Neural progenitor cell (in vitro differentiated cells): Measurements from ENCODE around the gene TPST1. TPM values are rescaled to one million over a fixed set of nuclear protein-coding genes. Genes with fewer than 3 reads are reported as not detected.

Experiments used
- DNase-seq: peaks from one replicate; pipeline ENCODE4 v3.0.0-alpha.2; 2016; ENCODE audit warnings: low spot score
- H2AFZ ChIP-seq: fragments of 200-600 bp; sonication (generic); replicated peaks from 2 replicates; pipeline ENCODE4 v1.6.1; 2016; ENCODE audit warnings: antibody characterized with exemption
- H3F3A ChIP-seq: fragments of 200-600 bp; sonication (generic); 2 replicates; pipeline ENCODE4 v1.6.1; 2016; ENCODE audit warnings: antibody characterized with exemption, low read depth
- H3K27ac ChIP-seq: fragments of 200-600 bp; sonication (generic); 2 replicates; pipeline ENCODE4 v1.5.1; 2016; ENCODE audit warnings: mild to moderate bottlenecking
- H3K27me3 ChIP-seq: fragments of 200-600 bp; sonication (generic); 2 replicates; pipeline ENCODE4 v1.6.1; 2016; ENCODE audit warnings: mild to moderate bottlenecking, moderate library complexity
- H3K36me3 ChIP-seq: fragments of 200-600 bp; sonication (generic); 2 replicates; pipeline ENCODE4 v1.5.1; 2016
- H3K4me1 ChIP-seq: fragments of 200-600 bp; sonication (generic); 2 replicates; pipeline ENCODE4 v1.6.1; 2016; ENCODE audit warnings: mixed run types
- H3K4me2 ChIP-seq: fragments of 200-600 bp; sonication (generic); 2 replicates; pipeline ENCODE4 v1.6.1; 2016
- H3K4me3 ChIP-seq: fragments of 200-600 bp; sonication (generic); 2 replicates; pipeline ENCODE4 v1.5.1; 2016
- H3K79me2 ChIP-seq: fragments of 200-600 bp; sonication (generic); 2 replicates; pipeline ENCODE4 v1.6.1; 2016; ENCODE audit warnings: low read depth
- H3K9ac ChIP-seq: fragments of 200-600 bp; sonication (generic); 2 replicates; pipeline ENCODE4 v1.6.1; 2016
- H3K9me3 ChIP-seq: fragments of 200-600 bp; sonication (generic); 2 replicates; pipeline ENCODE4 v1.5.1; 2016; ENCODE audit warnings: low read depth
- H4K20me1 ChIP-seq: fragments of 200-600 bp; sonication (generic); 2 replicates; pipeline ENCODE4 v1.6.1; 2016; ENCODE audit warnings: low read depth
- H3K27ac Mint-ChIP-seq: 3 replicates; pipeline ENCODE4 v1.8.0; 2021; ENCODE audit warnings: mixed read lengths
- H3K27me3 Mint-ChIP-seq: 2 replicates; pipeline ENCODE4 v1.8.0; 2022; ENCODE audit warnings: low read depth, mild to moderate bottlenecking, inconsistent platforms, moderate library complexity, mixed read lengths; ENCODE audit not compliant: insufficient read depth
- H3K36me3 Mint-ChIP-seq: 3 replicates; pipeline ENCODE4 v1.8.0; 2021; ENCODE audit warnings: mixed read lengths
- H3K4me1 Mint-ChIP-seq: 3 replicates; pipeline ENCODE4 v1.8.0; 2021; ENCODE audit warnings: mixed read lengths
- H3K4me3 Mint-ChIP-seq: 3 replicates; pipeline ENCODE4 v1.8.0; 2021; ENCODE audit warnings: mild to moderate bottlenecking, moderate library complexity, mixed read lengths
- H3K9me3 Mint-ChIP-seq: 3 replicates; pipeline ENCODE4 v1.8.0; 2020; ENCODE audit warnings: mixed read lengths
- CTCF ChIP-seq: fragments of 200-600 bp; sonication (generic); IDR thresholded peaks from 2 replicates; pipeline ENCODE4 v1.5.1; 2017; ENCODE audit warnings: antibody characterized with exemption, mild to moderate bottlenecking
- EZH2 ChIP-seq: fragments of 200-600 bp; sonication (generic); IDR thresholded peaks from 2 replicates; pipeline ENCODE4 v1.6.1; 2017; ENCODE audit warnings: antibody characterized with exemption, mild to moderate bottlenecking, moderate library complexity
- EZH2phosphoT487 ChIP-seq: fragments of 200-600 bp; sonication (generic); IDR thresholded peaks from 2 replicates; pipeline ENCODE4 v1.6.1; 2017; ENCODE audit warnings: antibody characterized with exemption
- total RNA-seq: library from RNA; depleted of rRNA; stranded (reverse); fragments of >200 nt; gene quantifications from 2 replicates; pipeline ENCODE4 v1.2.3, GENCODE V29; 2015; ENCODE audit warnings: low replicate concordance

Gene TPST1
- total RNA-seq, 1 donor from 2014 or later: 24.9 TPM

- Histone ChIP-seq H3K4me2 (no peak overlapping the region), H4K20me1 (peaks cover 12% of the 10 kb centered on the region), H3K27me3 (no peaks in the 10 kb centered on the region), H2AFZ (no peak overlapping the region), H3K9ac (no peak overlapping the region), H3K4me3 (no peak overlapping the region), H3K9me3 (no peaks in the 10 kb centered on the region), H3K27ac (no peak overlapping the region), H3F3A (peaks cover 11% of the 10 kb centered on the region), H3K4me1 (peaks cover 8% of the 10 kb centered on the region), H3K36me3 (no peaks in the 10 kb centered on the region), H3K79me2 (no peaks in the 10 kb centered on the region)
- TF ChIP-seq EZH2phosphoT487 (no peak), EZH2 (no peak), CTCF (no peak)
- no peaks in the 10 kb centered on the region for H3K27me3 Mint-ChIP-seq
- no peak overlapping the region for H3K4me3 Mint-ChIP-seq
- no peak for DNase-seq
- no peak overlapping the region for H3K27ac Mint-ChIP-seq
- peaks cover 3% of the 10 kb centered on the region for H3K36me3 Mint-ChIP-seq
- H3K9me3 Mint-ChIP-seq: peaks cover 12% of the 10 kb centered on the region
- H3K4me1 Mint-ChIP-seq: peaks cover 3% of the 10 kb centered on the region
Observed at GRCh38 chr7:66348531-66348930, 143.4 kb downstream of the TPST1 start.

- DNase-seq: no peak
Observed at GRCh38 chr7:66348959-66349358, 143.8 kb downstream of the TPST1 start.

DNA sequence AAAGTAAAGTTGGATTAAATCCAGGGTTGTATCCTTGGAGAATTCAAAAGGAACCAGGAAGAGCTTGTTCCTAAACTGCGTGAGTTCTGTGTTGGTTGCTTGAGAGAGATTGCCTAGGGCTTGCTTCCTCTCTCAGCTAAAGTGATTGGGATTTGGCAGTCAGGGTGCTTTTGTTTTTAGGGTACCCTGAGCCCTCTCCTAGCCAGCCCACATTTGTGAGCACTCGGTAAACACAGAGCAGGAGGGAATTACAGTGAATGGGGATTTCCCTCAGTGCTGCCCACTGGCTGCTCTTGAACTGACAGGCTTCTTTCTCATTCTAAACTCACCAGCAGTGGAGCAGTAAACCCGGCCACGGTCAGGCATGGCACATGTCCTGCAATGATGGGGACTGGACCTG, 146.9 kb downstream of the TPST1 start:
- Histone ChIP-seq H3K36me3 (no peaks in the 10 kb centered on the region), H3F3A (peaks cover 11% of the 10 kb centered on the region), H3K4me2 (peak overlapping the region; percentile 40), H3K4me3 (no peak overlapping the region), H3K27ac (peak overlapping the region; percentile 47), H3K9me3 (no peaks in the 10 kb centered on the region), H3K9ac (no peak overlapping the region), H4K20me1 (peaks cover 12% of the 10 kb centered on the region), H3K27me3 (no peaks in the 10 kb centered on the region), H3K79me2 (no peaks in the 10 kb centered on the region), H2AFZ (no peak overlapping the region), H3K4me1 (peaks cover 8% of the 10 kb centered on the region)
- peaks cover 7% of the 10 kb centered on the region for H3K9me3 Mint-ChIP-seq
- H3K27ac Mint-ChIP-seq: no peak overlapping the region
- DNase-seq: peak; percentile 56
- H3K27me3 Mint-ChIP-seq: peaks cover 3% of the 10 kb centered on the region
- no peak for TF ChIP-seq EZH2
- no peak for TF ChIP-seq EZH2phosphoT487
- no peak for TF ChIP-seq CTCF
- peaks cover 6% of the 10 kb centered on the region for H3K4me1 Mint-ChIP-seq
- H3K36me3 Mint-ChIP-seq: peaks cover 7% of the 10 kb centered on the region
- no peak overlapping the region for H3K4me3 Mint-ChIP-seq

More at GRCh38 chr7:66348959-66349358, 143.8 kb downstream of the TPST1 start:
- Histone ChIP-seq H3K9me3 (no peaks in the 10 kb centered on the region), H4K20me1 (peaks cover 12% of the 10 kb centered on the region), H3K27ac (no peak overlapping the region), H3K4me1 (peaks cover 8% of the 10 kb centered on the region), H3F3A (peaks cover 11% of the 10 kb centered on the region), H3K27me3 (no peaks in the 10 kb centered on the region), H3K79me2 (no peaks in the 10 kb centered on the region), H3K4me3 (no peak overlapping the region), H3K4me2 (no peak overlapping the region), H3K9ac (no peak overlapping the region), H2AFZ (no peak overlapping the region), H3K36me3 (no peaks in the 10 kb centered on the region)
- H3K27me3 Mint-ChIP-seq: no peaks in the 10 kb centered on the region
- peaks cover 3% of the 10 kb centered on the region for H3K36me3 Mint-ChIP-seq
- H3K4me1 Mint-ChIP-seq: peaks cover 3% of the 10 kb centered on the region
- no peak overlapping the region for H3K27ac Mint-ChIP-seq
- TF ChIP-seq EZH2phosphoT487 (no peak), EZH2 (no peak), CTCF (no peak)
- H3K9me3 Mint-ChIP-seq: peaks cover 12% of the 10 kb centered on the region
- H3K4me3 Mint-ChIP-seq: no peak overlapping the region
